ENCODE measurements around the gene MEP1B. TPM values are rescaled to one million over a fixed set of nuclear protein-coding genes. Genes with fewer than 3 reads are reported as not detected.
"Not testable (repeated sequence)": the region's sequence is repeated elsewhere in the genome, so short reads cannot be mapped to it uniquely, and the experiment has no call there.

Gene MEP1B
- total and polyA plus RNA-seq, 2 experiments from 2014 or later: not detected

DNA sequence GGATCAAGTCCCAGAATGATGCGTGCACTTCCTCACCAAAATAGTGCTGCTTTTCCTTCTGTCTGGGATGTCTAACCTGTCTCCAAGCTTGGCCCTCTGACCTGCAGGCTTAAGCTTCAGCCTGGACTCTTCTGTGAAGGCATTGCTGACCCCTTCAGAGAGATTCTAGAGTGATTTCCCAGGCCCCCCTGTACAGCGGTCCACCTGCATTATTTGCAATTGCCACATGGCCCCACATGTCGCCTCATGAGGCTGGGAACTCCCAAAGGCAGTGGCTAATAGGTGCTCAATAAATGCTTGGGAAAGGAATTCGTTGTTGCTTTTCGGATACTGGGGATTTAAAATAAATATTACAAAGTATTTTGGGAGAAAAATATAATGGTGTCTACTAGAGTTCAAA, 32.3 kb upstream of the MEP1B start:
- Histone ChIP-seq H3K27me3 (replicated peaks; ENCODE audit: insufficient read depth) (peaks cover 4% of the 10 kb centered on the region), H3K79me2 (ENCODE audit: insufficient read depth) (no peaks in the 10 kb centered on the region), H2AFZ (peak overlapping the region; percentile 84), H3K4me1 (ENCODE audit: insufficient read depth) (no peaks in the 10 kb centered on the region), H3K36me3 (ENCODE audit: low read depth) (no peaks in the 10 kb centered on the region), H3K9me3 (ENCODE audit: low read depth) (no peaks in the 10 kb centered on the region), H3F3A (ENCODE audit: insufficient read depth) (no peaks in the 10 kb centered on the region), H3K4me2 (ENCODE audit: unreplicated experiment) (peak overlapping the region; percentile 74), H3K4me3 (no peak overlapping the region), H3K27ac (no peak overlapping the region), H4K20me1 (ENCODE audit: insufficient read depth) (no peaks in the 10 kb centered on the region), H3K9me2 (ENCODE audit: insufficient read depth) (no peaks in the 10 kb centered on the region), H3K9ac (no peak overlapping the region)
- TF ChIP-seq EZH2 (IDR thresholded peaks at IDR 0.05; ENCODE audit: insufficient read depth, poor library complexity, severe bottlenecking): no peak
- no peak for TF ChIP-seq EZH2phosphoT487 (IDR thresholded peaks at IDR 0.05; ENCODE audit: insufficient read depth, low read depth)
- no peak for DNase-seq
- 71 to 75% methylated on average over 5 of the region's 5 CpGs for WGBS, 2 experiments (ENCODE audit: low coverage in 1 of 2, low lambda C conversion rate in 2 of 2, missing lambda C conversion rate in 2 of 2)
- in situ Hi-C loops (cut with MboI): no loop called here

DNA sequence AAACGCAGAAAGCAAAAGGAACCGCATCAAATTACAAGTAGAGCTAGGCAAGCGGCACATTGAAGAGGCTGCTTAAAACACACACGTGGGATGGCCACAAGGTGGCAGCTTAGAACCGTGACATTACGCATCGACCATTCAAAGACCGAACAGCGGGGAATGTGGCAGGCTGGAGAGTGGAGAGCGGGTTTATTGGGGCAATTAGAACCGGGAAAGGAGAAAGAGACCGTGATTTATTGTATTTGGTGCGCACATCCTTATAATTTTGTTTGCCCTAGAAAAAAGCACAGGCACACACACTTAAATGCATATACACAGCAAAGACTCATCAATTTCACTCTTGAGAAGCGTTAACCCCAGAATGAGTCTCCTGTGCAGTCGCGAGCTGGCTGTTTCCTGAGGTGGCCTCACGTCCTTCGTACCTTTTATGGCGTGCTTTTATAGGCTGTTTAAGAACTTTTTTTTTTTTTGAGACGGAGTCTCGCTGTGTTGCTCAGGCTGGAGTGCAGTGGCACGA, 31.7 kb upstream of the MEP1B start:
- no peaks in the 10 kb centered on the region for H3F3A ChIP-seq (ENCODE audit: insufficient read depth)
- no peaks in the 10 kb centered on the region for H3K9me3 ChIP-seq (ENCODE audit: low read depth)
- H3K4me1 ChIP-seq (ENCODE audit: insufficient read depth): no peaks in the 10 kb centered on the region
- peak overlapping the region; percentile 74 for H3K4me2 ChIP-seq (ENCODE audit: unreplicated experiment)
- WGBS, 2 experiments (ENCODE audit: low coverage in 1 of 2, low lambda C conversion rate in 2 of 2, missing lambda C conversion rate in 2 of 2): 5% methylated on average over 20 to 22 of the region's 22 CpGs
- H3K27ac ChIP-seq: no peak overlapping the region
- H3K4me3 ChIP-seq: peak overlapping the region; percentile 62
- H2AFZ ChIP-seq: peak overlapping the region; percentile 84
- no peaks in the 10 kb centered on the region for H4K20me1 ChIP-seq (ENCODE audit: insufficient read depth)
- no peaks in the 10 kb centered on the region for H3K9me2 ChIP-seq (ENCODE audit: insufficient read depth)
- peak; percentile 90 for DNase-seq
- H3K79me2 ChIP-seq (ENCODE audit: insufficient read depth): no peaks in the 10 kb centered on the region
- in situ Hi-C loops (cut with MboI): no loop called here
- no peaks in the 10 kb centered on the region for H3K36me3 ChIP-seq (ENCODE audit: low read depth)
- TF ChIP-seq EZH2 (IDR thresholded peaks at IDR 0.05; ENCODE audit: insufficient read depth, poor library complexity, severe bottlenecking) (no peak), EZH2phosphoT487 (IDR thresholded peaks at IDR 0.05; ENCODE audit: insufficient read depth, low read depth) (no peak)
- H3K9ac ChIP-seq: no peak overlapping the region
- H3K27me3 ChIP-seq (replicated peaks; ENCODE audit: insufficient read depth): peaks cover 4% of the 10 kb centered on the region

DNA sequence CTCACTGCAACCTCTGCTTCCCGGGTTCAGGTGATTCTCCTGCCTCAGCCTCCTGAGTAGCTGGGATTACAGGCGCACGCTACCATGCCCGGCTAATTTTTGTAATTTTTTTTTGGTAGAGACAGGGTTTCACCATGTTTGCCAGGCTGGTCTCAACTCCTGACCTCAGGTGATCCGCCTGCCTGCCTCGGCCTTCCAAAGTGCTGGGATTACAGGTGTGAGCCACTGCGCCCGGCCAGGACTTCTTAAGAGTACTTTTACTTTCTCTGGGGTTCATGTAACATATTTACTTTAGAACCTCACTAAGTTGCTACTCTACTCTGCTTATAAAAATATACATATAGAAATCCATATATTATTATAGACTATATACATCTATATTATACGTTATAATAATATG, 31.2 kb upstream of the MEP1B start:
- H3F3A ChIP-seq (ENCODE audit: insufficient read depth); H3K9me3 ChIP-seq (ENCODE audit: low read depth); H3K79me2 ChIP-seq (ENCODE audit: insufficient read depth); H3K9me2 ChIP-seq (ENCODE audit: insufficient read depth); H3K27me3 ChIP-seq (replicated peaks; ENCODE audit: insufficient read depth); H3K36me3 ChIP-seq (ENCODE audit: low read depth); H3K4me1 ChIP-seq (ENCODE audit: insufficient read depth); H4K20me1 ChIP-seq (ENCODE audit: insufficient read depth); H3K9ac ChIP-seq; DNase-seq; in situ Hi-C loops (cut with MboI); H3K27ac ChIP-seq: not testable (repeated sequence)
- Histone ChIP-seq H2AFZ (peak overlapping the region; percentile 84; the same call in 1 of the 2 replicates), H3K4me3 (0 out of 2 replicates have a peak overlapping the region, but pooled peaks have one; percentile 62), H3K4me2 (ENCODE audit: unreplicated experiment) (peak overlapping the region; percentile 74)
- WGBS, 2 experiments (ENCODE audit: low coverage in 1 of 2, low lambda C conversion rate in 2 of 2, missing lambda C conversion rate in 2 of 2): 81 to 88% methylated on average over 9 of the region's 9 CpGs

DNA sequence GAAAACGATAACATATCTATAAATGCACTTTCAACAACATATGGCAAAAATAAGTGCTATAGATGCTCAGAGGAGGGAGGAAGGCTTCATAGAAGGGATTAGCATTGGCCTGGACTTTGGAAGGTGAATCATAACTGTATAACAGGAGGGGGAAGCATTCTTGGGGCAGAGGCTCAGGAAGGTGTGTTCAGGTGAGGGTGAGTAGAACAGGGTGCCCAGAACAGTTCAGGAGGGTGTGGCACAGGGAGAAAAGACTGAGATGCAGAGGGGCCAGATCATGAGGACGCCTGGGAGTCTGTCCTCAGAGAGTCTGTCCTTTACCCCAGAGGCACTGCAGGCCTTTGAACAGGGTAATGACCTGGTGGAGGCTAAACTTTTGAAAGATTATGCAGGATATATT, 29.3 kb upstream of the MEP1B start:
- DNase-seq: no peak
- TF ChIP-seq EZH2phosphoT487 (IDR thresholded peaks at IDR 0.05; ENCODE audit: insufficient read depth, low read depth) (no peak), EZH2 (IDR thresholded peaks at IDR 0.05; ENCODE audit: insufficient read depth, poor library complexity, severe bottlenecking) (no peak)
- H3K27me3 ChIP-seq (replicated peaks; ENCODE audit: insufficient read depth): no peaks in the 10 kb centered on the region

More for the DNA sequence above, 29.3 kb upstream of the MEP1B start:
- Histone ChIP-seq H3F3A (ENCODE audit: insufficient read depth) (no peaks in the 10 kb centered on the region), H3K4me2 (ENCODE audit: unreplicated experiment) (no peak overlapping the region), H3K4me3 (no peak overlapping the region), H3K4me1 (ENCODE audit: insufficient read depth) (no peaks in the 10 kb centered on the region), H3K27ac (no peak overlapping the region), H4K20me1 (ENCODE audit: insufficient read depth) (no peaks in the 10 kb centered on the region), H3K36me3 (ENCODE audit: low read depth) (no peaks in the 10 kb centered on the region), H3K9me2 (ENCODE audit: insufficient read depth) (no peaks in the 10 kb centered on the region), H3K9ac (no peak overlapping the region), H3K9me3 (ENCODE audit: low read depth) (no peaks in the 10 kb centered on the region), H2AFZ (no peak overlapping the region), H3K79me2 (ENCODE audit: insufficient read depth) (no peaks in the 10 kb centered on the region)
- in situ Hi-C loops (cut with MboI): loop anchor here (10.0 kb wide), 1 partner anchor 394 kb away; no protein-coding TSS in a partner anchor
- WGBS, 2 experiments (ENCODE audit: low coverage in 1 of 2, low lambda C conversion rate in 2 of 2, missing lambda C conversion rate in 2 of 2): 47 to 49% methylated on average over 2 of the region's 2 CpGs

All from GM23248 (cell line).